SU-DHL-6 (cell line): ENCODE results near the gene PTTG1IP.

Experiments used
- CTCF ChIP-seq: fragments of 200-600 bp; sonication (generic); IDR thresholded peaks from one replicate; pipeline ENCODE4 v1.5.1; 2017; ENCODE audit warnings: antibody characterized with exemption, mild to moderate bottlenecking, low read length, moderate library complexity; ENCODE audit not compliant: insufficient read depth, poor library complexity, severe bottlenecking
- EZH2phosphoT487 ChIP-seq: fragments of 200-600 bp; sonication (generic), shearing (Covaris generic); conservative IDR thresholded peaks from 2 replicates; pipeline ENCODE4 v1.6.1; 2018; ENCODE audit warnings: mild to moderate bottlenecking, antibody characterized with exemption, low read length, moderate library complexity, mixed read lengths

GRCh38 chr21:44875316-44875700 lies 1.8 kb upstream of the PTTG1IP start:
- TF ChIP-seq CTCF (no peak), EZH2phosphoT487 (no peak)
